GM12865 (cell line): Measurements from ENCODE around the gene TBXT.
A peak's percentile ranks its signal among the peaks of the same experiment; 100 is the strongest.

Experiments
- DNase-seq: peaks from one replicate; pipeline ENCODE4 v3.0.0; 2010; ENCODE audit warnings: low read depth
- H3K4me3 ChIP-seq: 2 replicates; pipeline ENCODE4 v1.5.1; 2011; ENCODE audit warnings: mild to moderate bottlenecking, low read depth, low read length, control low read depth
- CTCF ChIP-seq: IDR thresholded peaks from 2 replicates; pipeline ENCODE4 v1.5.1; 2011; ENCODE audit warnings: low read length, control low read depth, low read depth, inconsistent platforms; ENCODE audit not compliant: insufficient read depth; ENCODE audit errors: missing control alignments

Gene TBXT

GRCh38 chr6:166172546-166172945 lies 4.9 kb upstream of the TBXT start:
- no peak for TF ChIP-seq CTCF
- H3K4me3 ChIP-seq, result peak overlapping the region; percentile 34
- DNase-seq, result peak; percentile 60

- DNase-seq, result no peak
- peak overlapping the region; percentile 65 for H3K4me3 ChIP-seq
- no peak for TF ChIP-seq CTCF
These were observed 2.1 kb upstream of the TBXT start for GRCh38 chr6:166169549-166170421.

DNA sequence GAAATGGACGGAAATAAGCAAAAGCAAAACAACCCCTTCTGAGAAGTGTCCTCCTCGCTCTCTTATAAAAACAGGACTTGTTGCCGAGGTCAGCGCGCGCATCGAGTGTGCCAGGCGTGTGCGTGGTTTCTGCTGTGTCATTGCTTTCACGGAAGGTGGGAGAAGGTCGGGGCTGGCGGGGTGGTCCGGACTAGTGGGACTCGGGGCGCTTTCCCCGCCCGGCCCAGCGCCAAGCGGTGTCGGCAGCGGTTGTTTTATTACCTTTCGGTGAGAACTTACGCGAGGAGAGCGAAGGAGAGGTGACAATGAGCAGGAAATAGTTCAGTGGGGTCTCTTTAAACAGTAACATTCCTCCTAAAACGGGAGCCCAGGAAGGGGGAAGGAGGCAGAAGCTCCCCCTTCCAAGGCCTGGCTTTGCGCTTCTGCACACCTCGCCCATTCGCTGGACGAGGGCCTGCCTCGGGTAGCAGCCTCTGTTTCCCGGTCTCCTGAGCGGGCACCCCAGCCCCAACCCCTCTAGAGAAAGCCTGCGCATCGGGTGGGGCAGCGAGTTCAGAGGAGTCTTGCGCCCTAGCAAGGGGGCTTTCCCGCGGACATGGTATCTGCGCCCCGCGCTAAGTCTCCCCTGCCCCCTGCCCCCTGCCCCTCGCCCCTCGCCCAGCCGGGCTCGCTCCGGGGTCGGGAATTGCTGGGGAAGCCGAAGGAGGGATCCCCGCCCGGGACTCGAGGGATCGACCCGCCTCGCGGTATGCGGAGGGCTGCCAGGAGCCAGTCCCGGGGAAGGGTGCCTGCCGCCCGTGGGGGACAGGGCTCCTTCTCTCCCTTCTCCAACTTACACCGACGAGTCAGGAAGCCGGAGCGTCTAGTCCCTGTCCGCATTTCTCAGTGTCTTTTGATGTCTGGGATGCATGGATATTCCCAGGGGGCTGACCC lies 1.2 kb upstream of the TBXT start:
- TF ChIP-seq CTCF, result no peak
- H3K4me3 ChIP-seq, result peak overlapping the region; percentile 65
- peak; percentile 45 for DNase-seq

GRCh38 chr6:166167258-166167731 lies 356 bp downstream of the TBXT start:
- TF ChIP-seq CTCF, result no peak
- peak; percentile 52 for DNase-seq
- peak overlapping the region; percentile 65 for H3K4me3 ChIP-seq

DNA sequence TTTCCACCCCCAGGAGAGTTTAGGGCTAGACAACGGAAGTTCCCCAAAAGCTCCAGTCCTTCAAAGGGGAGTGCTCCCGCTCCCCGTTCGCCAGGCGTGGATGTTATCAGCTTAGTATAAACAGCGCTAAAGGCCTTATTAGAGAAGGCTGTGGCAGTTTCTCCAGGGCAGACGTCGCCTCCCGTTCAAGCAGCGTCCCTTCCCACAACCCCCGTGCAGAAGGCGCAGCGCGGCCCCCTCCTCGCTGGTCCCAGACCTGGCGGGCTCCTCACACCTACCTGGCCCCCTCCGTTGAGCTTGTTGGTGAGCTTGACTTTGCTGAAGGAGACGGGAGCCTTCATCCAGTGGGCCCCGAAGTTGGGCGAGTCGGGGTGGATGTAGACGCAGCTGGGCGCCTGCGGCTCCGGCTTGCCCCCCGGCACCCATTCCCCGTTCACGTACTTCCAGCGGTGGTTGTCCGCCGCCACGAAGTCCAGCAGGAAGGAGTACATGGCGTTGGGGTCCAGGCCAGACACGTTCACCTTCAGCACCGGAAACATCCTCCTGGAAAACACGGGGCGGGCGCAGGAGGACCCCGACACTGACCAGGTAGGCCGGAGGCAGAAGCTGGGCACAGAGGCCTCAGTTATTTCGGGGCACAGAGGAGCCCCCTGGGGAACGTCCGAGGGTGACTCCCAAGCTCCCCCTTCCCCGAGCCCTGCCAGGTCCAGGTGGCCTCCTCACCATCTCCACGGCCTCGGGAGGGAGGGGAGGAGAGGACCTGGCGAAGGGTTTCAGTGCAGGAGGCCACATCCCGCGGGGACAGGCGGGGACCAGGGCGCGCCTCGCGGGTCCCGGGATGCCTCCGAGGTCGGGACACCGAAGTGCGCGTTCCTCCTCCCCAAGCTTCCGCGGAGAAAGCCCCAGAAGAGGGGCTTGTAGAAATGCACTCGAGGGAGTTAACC lies 1.1 kb downstream of the TBXT start:
- no peak for TF ChIP-seq CTCF
- no peak for DNase-seq

More for the DNA sequence above, 1.1 kb downstream of the TBXT start:
- peak overlapping the region; percentile 65 for H3K4me3 ChIP-seq
